Activated CD8-positive, alpha-beta memory T cell treated with anti-CD3 and anti-CD28 coated beads, Interleukin-2, amount 50 U/mL, for 24 hours (primary cell): ENCODE measurements around the gene RNF14.

Source experiments
- DNase-seq: peaks from one replicate; pipeline ENCODE4 v3.0.0-alpha.2; 2020; ENCODE audit errors: extremely low read depth

RNF14 gene

GRCh38 chr5:141948812-141949211 lies 20.1 kb upstream of the RNF14 start:
- no peak for DNase-seq

- no peak for DNase-seq
These were observed 19.4 kb upstream of the RNF14 start for GRCh38 chr5:141949511-141949910.

- DNase-seq: no peak
These were observed 18.5 kb upstream of the RNF14 start for GRCh38 chr5:141950207-141951005.

- DNase-seq: no peak
These were observed 17.5 kb upstream of the RNF14 start for GRCh38 chr5:141951332-141951781.

- DNase-seq: no peak
These were observed 16.9 kb upstream of the RNF14 start for GRCh38 chr5:141952020-141952419.

GRCh38 chr5:141954194-141954593 lies 14.7 kb upstream of the RNF14 start:
- DNase-seq: no peak

- no peak for DNase-seq
These were observed 11.4 kb upstream of the RNF14 start for GRCh38 chr5:141957367-141957996.

GRCh38 chr5:141958113-141958512 lies 10.8 kb upstream of the RNF14 start, which contains the start of gene PCDH12:
Gene PCDH12 (minus strand): TSS chr5:141958202. CDS start chr5:141957851, 351 bp downstream.
- DNase-seq: no peak

GRCh38 chr5:141958546-141959172 lies 10.2 kb upstream of the RNF14 start:
- DNase-seq: no peak

GRCh38 chr5:141960018-141960417 lies 8.9 kb upstream of the RNF14 start:
- no peak for DNase-seq

- peak; percentile 73 for DNase-seq
These were observed 8.2 kb upstream of the RNF14 start for GRCh38 chr5:141960449-141961323.

GRCh38 chr5:141961466-141961865 lies 7.4 kb upstream of the RNF14 start:
- no peak for DNase-seq

- no peak for DNase-seq
These were observed 5.2 kb upstream of the RNF14 start for GRCh38 chr5:141963701-141964100.

- DNase-seq: no peak
These were observed 3.8 kb upstream of the RNF14 start for GRCh38 chr5:141965071-141965470.

GRCh38 chr5:141966275-141966962 lies 2.5 kb upstream of the RNF14 start:
- no peak for DNase-seq

GRCh38 chr5:141966963-141967333 lies 2.0 kb upstream of the RNF14 start:
- no peak for DNase-seq

GRCh38 chr5:141969783-141970771 lies 1.2 kb downstream of the RNF14 start:
- DNase-seq: no peak

GRCh38 chr5:141973871-141974595 lies 5.1 kb downstream of the RNF14 start:
- no peak for DNase-seq

- DNase-seq: no peak
These were observed 7.3 kb downstream of the RNF14 start for GRCh38 chr5:141976176-141976575.
